Keratinocyte (primary cell): ENCODE data around the gene DNAJB6. TPM values are rescaled to one million over a fixed set of nuclear protein-coding genes. Genes with fewer than 3 reads are reported as not detected.

ENCODE experiments used
- DNase-seq: peaks from one replicate; pipeline ENCODE4 v3.0.0-alpha.2; 2011; ENCODE audit warnings: low read depth, missing footprints, low spot score
- FAIRE-seq: peaks from 2 replicates; lab custom pipeline; 2011; peaks lifted over from hg19 to GRCh38; lab: Jason Lieb, UNC
- H2AFZ ChIP-seq: 2 replicates; pipeline ENCODE4 v1.6.0; 2012; ENCODE audit warnings: low read length, control low read depth, inconsistent platforms; ENCODE audit not compliant: control insufficient read depth
- H3K27ac ChIP-seq: 2 replicates; pipeline ENCODE4 v1.5.1; 2011; ENCODE audit warnings: low read length; ENCODE audit not compliant: control insufficient read depth, insufficient read depth
- H3K27me3 ChIP-seq: 3 replicates; pipeline ENCODE4 v1.6.0; 2011; ENCODE audit warnings: low read length; ENCODE audit not compliant: control insufficient read depth, insufficient read depth; ENCODE audit errors: extremely low read depth
- H3K36me3 ChIP-seq, 2 experiments: 2 replicates in 1 of 2; 3 replicates in 1 of 2; pipeline ENCODE4 v1.5.1; 2011; ENCODE audit warnings: low read length in 2 of 2, mild to moderate bottlenecking in 1 of 2; ENCODE audit not compliant: control insufficient read depth in 2 of 2, insufficient read depth in 2 of 2; ENCODE audit errors: extremely low read depth in 1 of 2
- H3K4me1 ChIP-seq: 3 replicates; pipeline ENCODE4 v1.5.1; 2011; ENCODE audit warnings: low read length; ENCODE audit not compliant: control insufficient read depth, insufficient read depth; ENCODE audit errors: extremely low read depth
- H3K4me2 ChIP-seq: 3 replicates; pipeline ENCODE4 v1.6.0; 2011; ENCODE audit warnings: low read depth, low read length; ENCODE audit not compliant: control insufficient read depth, insufficient read depth; ENCODE audit errors: extremely low read depth
- H3K4me3 ChIP-seq, 3 experiments: fragments of 200-600 bp in 1 of 3; sonication (generic) in 1 of 3; 2 replicates in 2 of 3; 3 replicates in 1 of 3; pipeline ENCODE4 v1.5.1; 2011 to 2016; ENCODE audit warnings: low read length in 3 of 3, mild to moderate bottlenecking in 3 of 3, control low read depth in 2 of 3, inconsistent platforms in 1 of 3, low read depth in 1 of 3, mixed read lengths in 1 of 3, mixed run types in 1 of 3, moderate library complexity in 1 of 3; ENCODE audit not compliant: control insufficient read depth in 2 of 3, insufficient read depth in 2 of 3; ENCODE audit errors: extremely low read depth in 1 of 3
- H3K79me2 ChIP-seq: 2 replicates; pipeline ENCODE4 v1.6.0; 2012; ENCODE audit warnings: low read length; ENCODE audit not compliant: control insufficient read depth, insufficient read depth
- H3K9ac ChIP-seq: 3 replicates; pipeline ENCODE4 v1.6.0; 2011; ENCODE audit warnings: low read length; ENCODE audit not compliant: control insufficient read depth, insufficient read depth; ENCODE audit errors: extremely low read depth
- H3K9me1 ChIP-seq: 3 replicates; pipeline ENCODE4 v1.6.0; 2011; ENCODE audit warnings: low read length; ENCODE audit not compliant: control insufficient read depth, insufficient read depth; ENCODE audit errors: extremely low read depth
- H3K9me3 ChIP-seq: 2 replicates; pipeline ENCODE4 v1.5.1; 2012; ENCODE audit warnings: low read depth, low read length; ENCODE audit not compliant: control insufficient read depth
- H4K20me1 ChIP-seq: 3 replicates; pipeline ENCODE4 v1.6.0; 2011; ENCODE audit warnings: low read length; ENCODE audit not compliant: control insufficient read depth, insufficient read depth; ENCODE audit errors: extremely low read depth
- CTCF ChIP-seq, 3 experiments: IDR thresholded peaks in 1 of 3; conservative IDR thresholded peaks in 1 of 3; optimal IDR thresholded peaks in 1 of 3; 2 replicates in 2 of 3; 3 replicates in 1 of 3; pipeline versions ENCODE3 to v1.5.1; 2011; ENCODE audit warnings: low read length in 3 of 3, mild to moderate bottlenecking in 3 of 3, moderate library complexity in 2 of 3, control low read depth in 1 of 3, inconsistent platforms in 1 of 3; ENCODE audit not compliant: insufficient read depth in 2 of 3; ENCODE audit errors: extremely low read depth in 1 of 3
- EZH2 ChIP-seq: IDR thresholded peaks from one replicate; pipeline ENCODE4 v1.6.1; 2012; ENCODE audit warnings: inconsistent platforms, mild to moderate bottlenecking, low read length, moderate library complexity
- dilution Hi-C: fragments of 300-500 bp; cut with MboI; formaldehyde crosslinking; loops from one replicate; pipeline ENCODE4 v1.7.0; 2020; ENCODE audit warnings: low sequenced_read_pairs; ENCODE audit not compliant: extremely low pct_ligation_motif_present
- polyA plus RNA-seq, 5 experiments: library from polyadenylated mRNA; depleted of rRNA in 3 of 5; stranded (reverse) in 3 of 5; stranded (forward) in 1 of 5; unstranded in 1 of 5; fragments of >200 nt; gene quantifications; 1 replicate in 1 of 5; 2 replicates in 3 of 5; 3 replicates in 1 of 5; pipeline versions ENCODE4 v1.2.1 to v1.2.3, GENCODE V29; 2011 to 2012; ENCODE audit warnings: missing spikeins in 2 of 5, low read depth in 1 of 5, low replicate concordance in 1 of 5

DNAJB6 gene
- polyA plus RNA-seq, 1 donor (not counting 4 experiments of a cell fraction or from before 2014, with no cell fraction given) = 152 TPM

DNA sequence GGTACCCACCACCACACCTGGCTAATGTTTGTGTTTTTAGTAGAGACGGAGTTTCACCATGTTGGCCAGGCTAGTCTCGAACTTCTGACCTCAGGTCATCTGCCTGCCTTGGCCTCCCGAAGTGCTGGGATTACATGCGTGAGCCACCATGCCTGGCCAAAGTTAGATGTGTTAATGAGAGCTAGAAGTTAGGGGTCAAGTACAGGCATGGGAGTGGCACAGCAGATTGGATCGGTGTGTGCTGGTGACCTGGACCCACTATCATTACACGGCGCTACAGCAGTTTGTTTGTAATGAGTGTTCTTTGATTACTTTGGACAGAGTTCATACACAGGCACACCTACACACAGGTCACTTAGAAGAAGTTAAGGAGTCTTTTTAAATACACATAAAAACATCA is 36.7 kb downstream of the DNAJB6 start:
- H3K27me3 ChIP-seq = no peaks in the 10 kb centered on the region
- no peak overlapping the region for H3K27ac ChIP-seq
- peaks cover 39 to 53% of the 10 kb centered on the region in 2 experiments for H3K36me3 ChIP-seq
- no peak overlapping the region for H3K4me3 ChIP-seq
- no peak overlapping the region for H3K4me2 ChIP-seq
- H3K4me1 ChIP-seq = no peaks in the 10 kb centered on the region
- no peak overlapping the region for H2AFZ ChIP-seq
- peaks cover 38% of the 10 kb centered on the region for H4K20me1 ChIP-seq
- DNase-seq (no peak), FAIRE-seq (no peak)
- no peaks in the 10 kb centered on the region for H3K9me3 ChIP-seq
- dilution Hi-C loops = no loop called here
- no peak overlapping the region for H3K9ac ChIP-seq
- peaks cover 92% of the 10 kb centered on the region for H3K79me2 ChIP-seq
- no peak for TF ChIP-seq EZH2
- TF ChIP-seq CTCF (optimal IDR thresholded peaks at IDR 0.05 in 1 of 3, IDR thresholded peaks at IDR 0.05 in 1 of 3, conservative IDR thresholded peaks at IDR 0.05 in 1 of 3; ENCODE audit: extremely low read depth in 1 of 3, insufficient read depth in 2 of 3, low read length in 3 of 3) = no peak
- no peaks in the 10 kb centered on the region for H3K9me1 ChIP-seq

- no peaks in the 10 kb centered on the region for H3K27me3 ChIP-seq
- H3K4me1 ChIP-seq = no peaks in the 10 kb centered on the region
- dilution Hi-C loops = no loop called here
- no peaks in the 10 kb centered on the region for H3K9me3 ChIP-seq
- H3K4me3 ChIP-seq = no peak overlapping the region
- H4K20me1 ChIP-seq = peaks cover 43% of the 10 kb centered on the region
- peaks cover 99% of the 10 kb centered on the region for H3K79me2 ChIP-seq
- peaks cover 33 to 44% of the 10 kb centered on the region in 2 experiments for H3K36me3 ChIP-seq
- no peak overlapping the region for H3K4me2 ChIP-seq
- TF ChIP-seq EZH2 (no peak), CTCF (optimal IDR thresholded peaks at IDR 0.05 in 1 of 3, IDR thresholded peaks at IDR 0.05 in 1 of 3, conservative IDR thresholded peaks at IDR 0.05 in 1 of 3; ENCODE audit: extremely low read depth in 1 of 3, insufficient read depth in 2 of 3, low read length in 3 of 3) (no peak)
- FAIRE-seq = no peak
- H2AFZ ChIP-seq = no peak overlapping the region
- no peaks in the 10 kb centered on the region for H3K9me1 ChIP-seq
- H3K9ac ChIP-seq = no peak overlapping the region
- no peak for DNase-seq
- H3K27ac ChIP-seq = no peak overlapping the region
Measured at GRCh38 chr7:157375410-157375809, 38.6 kb downstream of the DNAJB6 start.
